C1 segment of cervical spinal cord (tissue), 14 donors: ENCODE data around the gene FOXO1.

ENCODE experiments used
- DNase-seq, 14 donors: peaks; one replicate each; lab custom pipeline; 2025; lab: John Stamatoyannopoulos, UW

FOXO1 gene

GRCh38 chr13:40666933-40667621 is 636 bp upstream of the FOXO1 start:
- peak in 8 of 14 donors; percentile 56 to 80 (median 69) for DNase-seq

DNA sequence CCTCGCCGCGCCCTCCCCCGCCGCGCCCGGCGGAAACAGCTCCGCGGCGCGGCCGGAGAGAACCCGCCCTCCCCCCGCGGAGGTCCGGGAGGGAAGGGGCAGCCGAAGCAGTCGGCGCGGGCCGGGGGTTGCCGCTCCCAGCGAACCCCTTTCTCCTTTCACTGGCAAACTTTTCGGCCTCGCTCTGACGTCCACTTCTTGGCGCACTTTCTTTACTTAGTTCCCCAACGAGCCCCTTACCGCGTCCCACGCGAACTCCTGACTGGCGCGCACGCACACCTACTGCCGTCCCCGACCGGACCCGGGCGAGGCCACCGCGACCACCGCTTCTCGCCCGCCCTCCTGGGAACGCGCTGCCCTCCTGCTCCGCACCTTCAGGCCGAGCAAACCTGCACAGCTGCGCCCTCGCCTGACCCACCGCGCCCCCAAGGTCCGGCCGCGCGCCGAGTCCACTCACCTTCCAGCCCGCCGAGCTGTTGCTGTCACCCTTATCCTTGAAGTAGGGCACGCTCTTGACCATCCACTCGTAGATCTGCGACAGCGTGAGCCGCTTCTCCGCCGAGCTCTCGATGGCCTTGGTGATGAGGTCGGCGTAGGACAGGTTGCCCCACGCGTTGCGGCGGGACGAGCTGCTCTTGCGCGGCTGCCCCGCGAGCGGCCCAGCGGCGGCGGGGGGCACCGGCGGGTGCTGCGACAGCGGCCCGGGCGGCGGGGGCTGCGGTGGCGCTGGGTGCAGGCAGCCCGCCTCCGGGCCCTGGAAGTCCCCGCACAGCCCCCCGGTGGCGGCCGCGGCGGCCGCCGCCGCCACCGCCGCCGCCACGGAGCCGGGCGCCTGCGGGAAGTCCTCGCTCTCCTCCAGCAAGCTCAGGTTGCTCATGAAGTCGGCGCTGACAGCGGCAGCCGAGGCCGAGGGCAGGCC is 1.1 kb downstream of the FOXO1 start:
- DNase-seq = peak in 8 of 14 donors; percentile 5 to 78 (median 49)

- peak in 13 of 14 donors; percentile 4 to 86 (median 61) for DNase-seq
These were observed 1.9 kb downstream of the FOXO1 start for GRCh38 chr13:40664350-40665125.

- DNase-seq = peak in 1 of 14 donors; percentile 54
These were observed 2.4 kb downstream of the FOXO1 start for GRCh38 chr13:40664100-40664349.

GRCh38 chr13:40662866-40663265 is 3.6 kb downstream of the FOXO1 start:
- DNase-seq = no peak

GRCh38 chr13:40661875-40662665 is 4.4 kb downstream of the FOXO1 start:
- no peak for DNase-seq

GRCh38 chr13:40660692-40661091 is 5.7 kb downstream of the FOXO1 start:
- no peak for DNase-seq

DNA sequence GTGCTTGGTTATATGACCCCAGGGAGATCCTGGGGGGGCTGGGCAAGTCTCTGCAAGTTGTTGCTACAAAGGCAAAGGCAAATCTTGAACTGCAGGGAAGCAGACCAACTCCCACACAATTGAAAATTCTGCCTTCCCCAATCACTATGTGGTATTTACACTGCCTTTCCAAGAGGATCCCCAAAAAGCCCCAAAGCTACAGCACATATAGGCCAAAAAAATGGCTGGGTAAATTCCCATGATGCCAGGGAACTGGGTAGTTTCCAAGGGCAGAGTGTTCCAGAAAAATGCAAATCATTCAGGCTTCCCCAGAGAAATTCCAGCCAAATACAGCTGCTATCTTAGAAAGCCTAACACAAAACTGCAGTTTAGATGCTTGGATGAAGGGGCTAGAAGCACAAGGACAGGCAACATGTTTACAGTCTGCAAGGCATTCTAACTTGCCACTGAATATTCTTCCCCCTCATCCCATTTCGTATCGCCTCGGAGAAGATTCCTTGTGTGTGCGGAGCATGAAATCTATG is 6.2 kb downstream of the FOXO1 start:
- peak in 1 of 14 donors; percentile 10 for DNase-seq

- DNase-seq = no peak
These were observed 8.5 kb downstream of the FOXO1 start for GRCh38 chr13:40657951-40658350.

- no peak for DNase-seq
These were observed 9.1 kb downstream of the FOXO1 start for GRCh38 chr13:40657307-40657706.

DNA sequence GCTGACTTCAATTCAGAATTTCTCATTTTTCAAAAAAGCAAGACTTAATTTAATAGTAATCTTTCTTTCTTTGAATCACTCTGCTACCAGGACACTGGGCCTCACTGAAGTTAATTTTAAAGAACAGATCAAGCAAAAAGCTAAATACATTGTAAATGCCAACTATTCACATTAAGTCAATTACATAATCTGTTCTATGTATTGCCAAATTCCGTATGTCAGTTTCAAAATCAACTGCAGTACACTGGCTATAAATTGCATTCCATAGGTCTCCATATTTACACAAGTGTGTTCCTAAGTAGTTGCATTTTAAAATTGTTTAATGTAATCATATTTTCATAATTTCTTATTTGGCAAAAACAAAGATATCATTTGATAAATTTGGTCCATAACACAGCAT is 10.1 kb downstream of the FOXO1 start:
- no peak for DNase-seq

DNA sequence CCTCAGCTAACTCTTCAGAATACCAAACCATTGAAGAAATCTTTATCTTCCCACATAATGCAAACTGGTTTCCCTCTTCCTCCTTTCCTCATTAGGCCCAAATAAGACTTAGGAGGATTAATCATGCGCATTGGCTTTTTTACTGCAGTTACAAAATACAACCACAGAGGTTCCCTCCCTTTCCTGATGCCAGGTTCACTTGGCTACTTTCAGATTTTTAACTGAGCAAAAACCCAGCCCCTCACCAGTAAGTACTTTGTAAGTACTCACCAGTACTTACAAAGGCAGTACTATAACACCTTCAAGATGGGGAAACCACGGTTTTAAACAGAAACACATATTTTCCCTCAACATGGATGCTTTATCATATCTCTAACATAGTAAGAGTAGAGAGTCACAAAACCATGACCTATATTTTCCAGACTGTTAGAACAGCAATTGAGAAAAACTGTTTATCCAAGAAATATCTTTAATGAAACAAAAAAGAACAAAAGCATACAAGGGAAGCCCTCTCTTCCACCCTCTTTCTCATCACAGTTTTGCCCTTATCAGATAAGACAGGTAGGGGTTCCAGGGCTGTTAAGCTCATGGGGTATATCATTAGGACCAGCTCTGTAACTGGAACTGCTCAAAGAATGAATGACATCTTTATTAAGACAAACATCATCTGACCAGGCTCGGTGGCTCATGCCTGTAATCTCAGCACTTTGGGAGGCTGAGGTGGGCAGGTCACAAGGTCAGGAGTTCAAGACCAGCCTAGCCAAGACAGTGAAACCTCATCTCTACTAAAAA is 12.7 kb downstream of the FOXO1 start:
- no peak for DNase-seq

DNA sequence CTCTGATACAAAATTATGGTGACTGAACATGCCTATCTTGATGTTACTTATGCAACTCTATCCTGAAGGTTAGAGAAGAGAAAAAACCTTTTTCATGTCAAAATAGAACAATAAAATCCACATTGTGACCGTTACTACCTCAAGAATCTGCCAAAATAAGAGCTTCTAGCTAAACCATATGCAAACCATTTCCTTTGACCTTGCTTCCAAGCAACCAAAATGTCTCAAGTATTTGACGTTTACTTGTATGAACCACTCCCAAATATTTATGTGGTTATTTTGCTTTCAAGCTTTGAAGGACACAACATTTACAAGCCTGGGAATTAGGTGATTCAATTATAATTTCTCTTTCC is 13.9 kb downstream of the FOXO1 start:
- no peak for DNase-seq

- no peak for DNase-seq
These were observed 14.4 kb downstream of the FOXO1 start for GRCh38 chr13:40651866-40652587.

DNA sequence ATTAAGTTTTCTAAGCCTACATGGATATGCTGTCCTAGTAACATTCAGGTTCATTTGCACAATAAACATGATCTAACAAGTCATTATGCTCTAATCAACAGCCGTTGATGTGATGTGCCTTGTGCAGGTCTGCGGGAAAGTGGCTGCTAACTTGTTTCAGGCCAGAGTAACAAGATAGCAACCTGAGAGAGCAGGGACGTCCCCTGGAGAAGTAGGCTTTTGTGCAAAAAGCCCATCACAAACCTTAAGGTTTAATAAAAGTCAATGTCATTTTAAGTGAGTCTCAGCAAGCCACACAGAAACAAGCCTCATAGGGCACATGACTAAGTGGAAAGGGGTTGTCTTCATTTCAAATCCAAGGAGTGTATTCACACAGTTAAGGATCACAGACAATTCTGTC is 17.6 kb downstream of the FOXO1 start:
- no peak for DNase-seq

- no peak for DNase-seq
These were observed 18.4 kb downstream of the FOXO1 start for GRCh38 chr13:40648040-40648439.

DNA sequence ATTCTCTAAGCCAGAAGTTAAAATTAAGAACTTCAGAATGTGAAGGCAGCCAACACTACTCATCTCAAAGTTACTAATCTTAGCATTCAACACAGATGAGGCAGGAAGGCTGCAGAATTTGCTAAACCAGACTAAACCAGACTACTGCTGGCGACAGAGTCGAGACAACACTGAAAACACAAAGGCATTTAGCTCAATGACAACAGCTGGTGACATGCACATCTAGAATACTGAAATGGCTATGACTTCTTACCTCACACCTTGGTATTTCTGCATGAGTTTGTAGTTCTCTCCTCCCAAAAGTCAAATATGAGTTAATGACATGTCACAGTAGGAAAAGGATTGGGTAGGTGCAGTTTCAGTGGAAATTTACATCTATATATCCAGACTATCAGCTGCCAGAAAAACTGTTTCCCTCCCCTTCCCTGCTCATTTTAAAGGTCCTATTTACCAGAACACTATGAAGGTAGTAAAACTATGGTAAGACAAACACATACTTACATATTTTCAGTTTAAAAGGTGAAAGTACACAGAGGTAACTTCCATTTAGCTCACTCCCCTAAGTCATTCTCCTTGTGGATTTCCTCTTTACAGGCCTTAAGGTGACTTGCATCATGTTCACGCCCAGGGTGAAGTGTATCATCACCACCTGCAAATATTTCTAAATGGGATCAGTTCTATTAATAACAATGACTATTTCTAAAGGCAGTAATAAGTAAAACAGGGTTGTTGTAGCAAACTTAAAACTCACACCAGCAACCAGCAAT is 21.4 kb downstream of the FOXO1 start:
- DNase-seq = no peak

DNA sequence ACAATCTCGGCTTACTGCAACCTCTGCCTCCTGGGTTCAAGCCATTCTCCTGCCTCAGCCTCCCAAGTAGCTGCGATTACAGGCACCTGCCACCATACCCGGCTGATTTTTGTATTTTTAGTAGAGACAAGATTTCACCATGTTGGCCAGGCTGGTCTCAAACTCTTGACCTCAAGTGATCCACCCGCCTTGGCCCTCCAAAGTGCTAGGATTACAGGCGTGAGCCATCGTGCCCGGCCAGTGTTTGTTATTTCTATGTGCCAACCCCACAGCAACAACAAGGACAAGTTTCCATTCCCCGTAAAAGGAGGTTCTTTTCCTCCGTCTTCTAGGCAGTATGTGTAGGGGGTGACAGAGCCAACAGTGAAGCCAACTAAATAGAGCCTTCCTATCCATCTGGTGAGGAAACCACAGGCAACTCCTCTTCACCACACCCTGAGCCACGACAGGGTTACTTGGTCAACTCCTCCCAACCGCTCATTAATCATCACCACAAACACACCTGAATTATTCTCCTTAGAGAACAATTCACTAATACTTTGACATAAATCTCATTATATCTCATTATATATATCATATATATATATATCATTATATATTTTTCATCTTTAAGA is 25.5 kb downstream of the FOXO1 start:
- DNase-seq = no peak

- no peak for DNase-seq
These were observed 26.2 kb downstream of the FOXO1 start for GRCh38 chr13:40640202-40640601.
